Stimulated activated CD8-positive, alpha-beta memory T cell treated with anti-CD3 and anti-CD28 coated beads, Interleukin-2, amount 100 ng/mL, for 1 hour (primary cell): ENCODE data around the gene DCHS2.

Source experiments
- DNase-seq, 2 donors: peaks; one replicate each; pipeline ENCODE4 v3.0.0-alpha.2; 2020; ENCODE audit warnings: low read depth in 2 of 2

Gene DCHS2

GRCh38 chr4:154454710-154455109 is 36.9 kb downstream of the DCHS2 start:
- no peak for DNase-seq

GRCh38 chr4:154452798-154453346 is 38.7 kb downstream of the DCHS2 start:
- no peak for DNase-seq

GRCh38 chr4:154450966-154451365 is 40.6 kb downstream of the DCHS2 start:
- DNase-seq = no peak

GRCh38 chr4:154444958-154445357 is 46.6 kb downstream of the DCHS2 start:
- no peak for DNase-seq

- DNase-seq = no peak
Observed at GRCh38 chr4:154441982-154442381, 49.6 kb downstream of the DCHS2 start.

GRCh38 chr4:154441124-154441523 is 50.5 kb downstream of the DCHS2 start:
- DNase-seq = no peak

GRCh38 chr4:154439224-154439623 is 52.4 kb downstream of the DCHS2 start:
- DNase-seq = no peak

GRCh38 chr4:154435895-154436294 is 55.7 kb downstream of the DCHS2 start:
- no peak for DNase-seq

GRCh38 chr4:154433543-154433942 is 58.1 kb downstream of the DCHS2 start:
- no peak for DNase-seq

- DNase-seq = no peak
Observed at GRCh38 chr4:154429176-154429575, 62.4 kb downstream of the DCHS2 start.

- DNase-seq = no peak
Observed at GRCh38 chr4:154427149-154427548, 64.5 kb downstream of the DCHS2 start.

GRCh38 chr4:154425514-154425913 is 66.1 kb downstream of the DCHS2 start:
- no peak for DNase-seq

- DNase-seq = no peak
Observed at GRCh38 chr4:154424810-154425484, 66.7 kb downstream of the DCHS2 start.

GRCh38 chr4:154422152-154422551 is 69.4 kb downstream of the DCHS2 start:
- DNase-seq = no peak

GRCh38 chr4:154421618-154422017 is 70.0 kb downstream of the DCHS2 start:
- DNase-seq = no peak

GRCh38 chr4:154417373-154417673 is 74.3 kb downstream of the DCHS2 start:
- no peak for DNase-seq

- DNase-seq = no peak
Observed at GRCh38 chr4:154416190-154416547, 75.4 kb downstream of the DCHS2 start.

- DNase-seq = no peak
Observed at GRCh38 chr4:154415313-154415712, 76.3 kb downstream of the DCHS2 start.

- DNase-seq = no peak
Observed at GRCh38 chr4:154414796-154415195, 76.8 kb downstream of the DCHS2 start.

- DNase-seq = no peak
Observed at GRCh38 chr4:154414371-154414770, 77.2 kb downstream of the DCHS2 start.

GRCh38 chr4:154407443-154407842 is 84.2 kb downstream of the DCHS2 start:
- no peak for DNase-seq

GRCh38 chr4:154406018-154406795 is 85.4 kb downstream of the DCHS2 start:
- no peak for DNase-seq

- DNase-seq = no peak
Observed at GRCh38 chr4:154399259-154399974, 92.2 kb downstream of the DCHS2 start.
